NCI-H1417 treated with DMSO at 0.1 percent for 48 hours (cell line): ENCODE results near the gene ECSIT.

Source experiments
- DNase-seq: peaks from one replicate; lab custom pipeline; 2025; lab: John Stamatoyannopoulos, UW

The ECSIT gene

GRCh38 chr19:11549386-11549953 lies 20.5 kb upstream of the ECSIT start:
- DNase-seq, result no peak

- DNase-seq, result no peak
Observed at GRCh38 chr19:11547929-11548700, 19.2 kb upstream of the ECSIT start.

DNA sequence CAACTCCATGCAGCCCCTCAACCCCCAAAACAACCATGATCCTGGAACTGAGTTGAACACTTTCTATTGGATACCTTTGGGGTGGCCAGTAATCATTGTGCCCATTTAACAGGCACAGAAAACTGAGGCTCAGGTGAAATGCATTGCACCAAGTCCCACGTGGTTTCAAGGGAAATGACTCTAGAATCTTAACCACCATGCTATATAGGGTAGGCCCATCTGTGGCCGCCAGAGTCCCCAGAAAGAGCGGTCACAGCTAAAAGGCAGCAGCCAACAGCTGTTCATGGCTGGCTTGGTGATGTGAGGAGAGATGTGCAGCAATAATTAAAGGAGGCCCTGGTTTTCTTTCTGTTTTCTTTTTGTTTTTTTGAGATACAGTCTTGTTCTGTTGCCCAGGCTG lies 12.3 kb upstream of the ECSIT start:
- DNase-seq, result no peak

GRCh38 chr19:11540645-11541044 lies 11.7 kb upstream of the ECSIT start:
- no peak for DNase-seq

DNA sequence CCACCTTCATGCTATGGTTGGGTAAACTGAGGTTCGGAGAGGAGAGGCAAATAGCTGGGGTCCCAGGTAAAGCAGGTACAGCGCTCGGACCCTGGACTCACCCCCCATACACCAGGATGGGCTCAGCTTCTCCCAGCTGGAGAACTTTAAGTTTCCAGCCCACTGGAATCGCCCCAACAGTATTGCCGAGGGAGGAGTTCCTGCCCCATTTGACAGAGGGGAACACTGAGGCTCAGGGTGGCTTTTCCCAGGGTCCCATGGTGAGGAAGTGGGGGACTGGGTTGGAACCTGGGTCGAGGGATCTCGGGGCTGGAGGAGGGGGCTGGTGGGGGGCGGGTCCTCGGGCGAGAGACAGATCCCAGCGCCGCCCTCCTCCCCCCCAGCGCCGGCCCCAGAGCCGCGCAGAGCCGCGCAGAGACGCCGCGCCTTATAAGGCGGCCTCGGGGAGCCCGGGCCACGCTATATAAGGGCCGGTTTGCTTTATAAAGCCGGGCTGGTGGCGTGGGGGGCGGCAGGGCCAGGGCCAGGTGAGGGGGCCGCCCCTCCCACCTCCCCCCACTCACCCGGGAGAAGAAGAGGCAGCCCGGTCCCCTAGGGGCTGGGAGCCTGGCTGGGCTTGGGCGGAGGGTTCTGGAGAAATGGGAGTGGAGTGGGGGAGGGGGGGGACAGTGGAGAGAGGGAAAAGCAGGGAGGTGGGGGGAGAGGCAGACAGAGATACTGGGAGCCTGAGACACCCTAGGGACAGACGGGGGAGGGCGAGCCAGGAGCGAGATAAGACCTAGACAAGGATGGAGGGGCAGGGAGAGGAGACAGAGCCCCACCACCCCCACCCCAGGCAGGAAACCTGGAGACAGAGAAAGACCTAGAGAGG lies 10.8 kb upstream of the ECSIT start:
- no peak for DNase-seq

GRCh38 chr19:11538232-11539036 lies 9.5 kb upstream of the ECSIT start, which contains the start of gene CNN1:
Gene CNN1 (plus strand): TSS chr19:11538851. CDS start chr19:11538928, 77 bp downstream.
- DNase-seq, result no peak

DNA sequence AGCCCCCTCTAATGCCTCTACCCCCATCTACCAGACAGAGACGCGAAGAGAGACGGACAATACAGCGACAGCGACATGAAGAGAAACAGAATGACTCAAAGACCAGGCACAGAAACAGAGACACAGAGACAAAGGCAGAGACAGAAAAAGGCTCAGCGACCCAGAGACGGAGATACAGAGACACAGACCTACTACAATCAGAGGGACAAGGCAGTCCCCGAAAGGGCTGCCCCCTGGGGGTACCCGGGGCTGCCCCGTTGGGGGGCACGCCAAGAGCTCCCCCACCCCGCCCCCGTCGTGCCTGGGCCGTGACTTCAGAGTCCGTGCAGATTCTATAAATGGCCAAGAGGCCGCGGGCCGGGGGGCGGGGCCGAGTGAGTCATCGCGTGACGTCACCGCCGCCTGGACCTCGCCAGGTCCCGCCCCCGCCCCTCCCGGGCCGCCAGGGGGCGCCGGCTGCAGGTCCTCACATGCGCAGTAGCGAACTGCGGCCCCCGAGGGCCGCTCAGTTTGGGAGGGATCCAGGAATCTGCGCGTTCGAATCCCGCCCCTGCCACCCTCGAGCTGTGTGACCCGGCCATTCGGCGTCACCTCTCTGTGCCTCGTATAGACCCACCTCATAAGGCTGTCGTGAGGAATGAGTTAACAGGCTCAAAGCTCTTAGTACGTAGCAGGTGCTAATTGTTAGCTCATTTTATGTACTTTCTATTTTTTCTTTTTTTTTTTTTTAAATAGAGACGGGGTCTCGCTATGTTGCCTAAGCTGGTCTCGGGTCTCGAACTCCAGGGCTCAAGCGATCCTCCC lies 7.1 kb upstream of the ECSIT start:
- no peak for DNase-seq

DNA sequence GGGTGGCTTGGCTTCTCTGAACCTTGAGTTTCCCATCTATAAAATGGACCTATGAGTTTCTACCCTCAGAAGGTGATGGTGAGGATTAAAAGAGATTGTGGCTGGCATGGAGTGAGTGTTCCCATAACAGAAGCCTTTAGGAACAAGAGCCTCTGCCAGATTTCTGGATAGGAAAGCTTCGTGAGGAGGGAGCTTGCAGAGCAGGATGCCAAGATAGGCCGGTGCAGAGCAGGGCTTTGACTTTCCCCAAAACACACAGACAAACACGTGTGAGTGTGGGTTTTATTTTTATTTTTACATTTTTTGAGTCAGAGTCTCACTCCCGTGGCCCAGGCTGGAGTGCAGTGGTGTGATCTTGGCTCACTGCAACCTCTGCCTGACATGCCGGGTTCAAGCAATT lies 6.0 kb upstream of the ECSIT start:
- no peak for DNase-seq

DNA sequence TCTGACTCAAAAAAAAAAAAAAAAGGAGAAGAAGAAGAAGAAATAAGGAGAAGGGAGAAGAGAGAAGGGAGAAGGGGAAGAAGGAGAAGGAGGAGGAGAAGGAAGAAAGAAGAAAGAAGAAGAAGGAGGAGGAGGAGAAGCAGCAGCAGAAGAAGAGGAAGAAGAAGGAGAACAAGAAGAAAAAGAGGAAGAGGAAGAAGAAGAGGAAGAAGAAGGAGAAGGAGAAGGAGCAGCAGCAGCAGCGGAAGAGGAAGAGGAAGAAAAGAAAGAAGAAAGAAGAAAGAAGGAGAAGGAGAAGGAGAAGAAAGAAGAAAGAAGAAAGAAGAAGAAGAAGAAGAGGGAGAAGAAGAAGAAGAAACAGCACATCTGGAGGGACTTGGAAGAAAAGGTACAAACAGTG lies 5.6 kb upstream of the ECSIT start:
- no peak for DNase-seq

- DNase-seq, result peak; percentile 19
Observed at GRCh38 chr19:11530432-11530831, 1.5 kb upstream of the ECSIT start.

DNA sequence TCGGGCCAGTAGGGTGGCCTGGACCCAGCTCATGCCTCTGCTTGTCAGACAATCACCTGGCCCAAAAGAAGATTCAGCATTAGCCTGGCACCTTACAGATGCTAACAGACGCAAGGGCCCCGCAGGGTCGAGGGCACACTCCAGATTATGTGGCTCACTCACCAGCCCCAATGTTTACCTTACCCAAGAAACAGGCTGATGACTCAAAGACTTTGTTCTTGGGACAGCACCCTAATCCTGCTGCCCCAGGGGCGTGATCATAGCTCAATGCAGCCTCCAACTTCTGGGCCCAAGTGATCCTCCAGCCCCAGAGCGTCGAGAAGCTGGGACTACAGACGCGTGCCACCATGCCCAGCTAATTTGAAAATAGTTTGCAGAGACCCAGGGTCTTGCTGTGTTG lies 9.8 kb downstream of the ECSIT start:
- DNase-seq, result no peak

DNA sequence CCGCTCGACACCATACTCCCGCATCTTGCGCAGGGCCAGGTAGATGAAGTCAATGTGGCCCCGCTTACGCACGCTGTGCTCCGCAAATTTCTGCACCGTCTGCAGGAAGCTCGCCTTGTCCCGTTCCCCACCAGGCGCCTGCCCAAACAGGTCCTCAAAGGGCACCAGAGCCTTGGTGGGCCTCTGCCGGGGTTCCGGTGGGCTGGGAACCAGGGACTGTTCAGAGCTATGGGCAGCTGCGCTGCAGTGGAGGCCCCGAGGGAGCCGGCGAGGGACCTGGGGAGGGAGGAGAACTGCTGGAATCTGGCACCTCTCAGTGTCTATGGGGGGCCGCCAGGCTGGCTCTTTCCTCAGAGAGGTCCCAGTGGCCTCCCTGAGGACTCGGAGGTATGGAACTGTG lies 15.0 kb downstream of the ECSIT start:
- no peak for DNase-seq

DNA sequence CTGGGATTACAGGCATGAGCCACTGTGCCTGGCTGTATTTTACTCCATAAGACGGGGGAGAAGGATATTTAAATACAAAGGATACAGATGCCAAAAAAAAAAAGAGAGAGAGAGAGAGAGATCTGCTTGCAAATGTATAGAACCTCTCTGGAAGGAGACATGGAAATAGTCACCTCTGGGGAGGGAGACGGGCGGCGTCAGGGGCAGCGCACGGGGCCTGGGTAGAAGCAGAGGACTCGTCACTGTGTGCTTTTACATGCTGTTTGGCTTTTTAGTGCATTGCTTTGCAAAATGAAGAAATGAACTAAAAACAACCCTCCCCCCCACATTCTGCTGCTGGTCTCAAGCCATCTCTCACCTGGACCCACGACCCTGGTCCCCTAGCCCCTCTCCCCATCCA lies 18.5 kb downstream of the ECSIT start:
- DNase-seq, result no peak

GRCh38 chr19:11507370-11508078 lies 21.4 kb downstream of the ECSIT start:
- DNase-seq, result no peak

DNA sequence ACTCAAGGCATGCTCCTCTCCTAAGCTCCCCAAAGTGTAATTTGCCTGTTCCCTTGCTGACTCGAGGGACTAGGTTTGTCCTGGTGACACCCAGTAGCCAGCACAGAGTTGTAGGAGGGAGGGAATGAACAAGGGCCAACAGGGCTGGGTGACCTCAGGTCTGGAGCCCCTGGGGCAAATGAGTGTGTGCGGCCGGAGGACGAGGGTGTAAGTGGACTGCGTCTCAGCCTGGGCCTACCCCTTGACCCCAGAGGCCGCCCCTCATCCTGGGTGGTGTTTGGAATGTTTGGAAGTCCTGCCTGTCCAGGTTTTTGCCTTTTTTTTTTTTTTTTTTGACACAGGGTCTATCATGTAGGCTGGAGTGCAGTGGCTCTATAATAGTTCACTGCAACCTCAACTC lies 22.0 kb downstream of the ECSIT start:
- DNase-seq, result no peak

GRCh38 chr19:11506101-11506555 lies 22.8 kb downstream of the ECSIT start:
- DNase-seq, result no peak

- peak; percentile 84 for DNase-seq
Observed at GRCh38 chr19:11505504-11506100, 23.3 kb downstream of the ECSIT start, which contains the start of gene ZNF653. Gene ZNF653 (minus strand): TSS chr19:11505839. CDS start chr19:11505786, 53 bp downstream.

GRCh38 chr19:11505032-11505503 lies 23.9 kb downstream of the ECSIT start:
- DNase-seq, result peak; percentile 80

GRCh38 chr19:11504502-11505031 lies 24.4 kb downstream of the ECSIT start:
- DNase-seq, result no peak
